SKM-1 treated with dmso at 0.1 percent for 144 hours (cell line): ENCODE measurements around the gene STAMBPL1.
A peak's percentile ranks its signal among the peaks of the same experiment; 100 is the strongest.
"Not testable (repeated sequence)": the region's sequence is repeated elsewhere in the genome, so short reads cannot be mapped to it uniquely, and the experiment has no call there.

Experiments used
- DNase-seq: peaks from one replicate; lab custom pipeline; 2025; ENCODE audit not compliant: unreplicated experiment; lab: John Stamatoyannopoulos, UW

The STAMBPL1 gene

GRCh38 chr10:88918191-88918905 lies 38.3 kb downstream of the STAMBPL1 start:
- DNase-seq, result no peak

GRCh38 chr10:88919041-88919440 lies 39.0 kb downstream of the STAMBPL1 start:
- DNase-seq, result no peak

- DNase-seq, result no peak
Measured at GRCh38 chr10:88920198-88920597, 40.2 kb downstream of the STAMBPL1 start.

GRCh38 chr10:88920986-88921593 lies 41.0 kb downstream of the STAMBPL1 start:
- DNase-seq, result no peak

GRCh38 chr10:88922041-88922440 lies 42.0 kb downstream of the STAMBPL1 start:
- no peak for DNase-seq

GRCh38 chr10:88923520-88923919 lies 43.5 kb downstream of the STAMBPL1 start:
- DNase-seq, result no peak

GRCh38 chr10:88926566-88927415 lies 46.7 kb downstream of the STAMBPL1 start:
- peak; percentile 85 for DNase-seq

- DNase-seq, result no peak
Measured at GRCh38 chr10:88927416-88927690, 47.3 kb downstream of the STAMBPL1 start.

- no peak for DNase-seq
Measured at GRCh38 chr10:88928254-88928653, 48.2 kb downstream of the STAMBPL1 start.

- no peak for DNase-seq
Measured at GRCh38 chr10:88931548-88931947, 51.5 kb downstream of the STAMBPL1 start.

GRCh38 chr10:88932029-88932428 lies 52.0 kb downstream of the STAMBPL1 start:
- not testable (repeated sequence) for DNase-seq

- DNase-seq, result peak; percentile 69
Measured at GRCh38 chr10:88932539-88933256, 52.7 kb downstream of the STAMBPL1 start.

- no peak for DNase-seq
Measured at GRCh38 chr10:88933564-88933963, 53.5 kb downstream of the STAMBPL1 start.

- peak; percentile 72 for DNase-seq
Measured at GRCh38 chr10:88934900-88935672, 55.0 kb downstream of the STAMBPL1 start.

- no peak for DNase-seq
Measured at GRCh38 chr10:88936656-88937055, 56.6 kb downstream of the STAMBPL1 start.

- no peak for DNase-seq
Measured at GRCh38 chr10:88938039-88938438, 58.0 kb downstream of the STAMBPL1 start.

- DNase-seq, result no peak
Measured at GRCh38 chr10:88938938-88939337, 58.9 kb downstream of the STAMBPL1 start.

GRCh38 chr10:88941026-88941425 lies 61.0 kb downstream of the STAMBPL1 start:
- DNase-seq, result no peak

GRCh38 chr10:88943778-88944177 lies 63.7 kb downstream of the STAMBPL1 start:
- DNase-seq, result no peak

- no peak for DNase-seq
Measured at GRCh38 chr10:88944813-88945212, 64.8 kb downstream of the STAMBPL1 start.

GRCh38 chr10:88946200-88946599 lies 66.2 kb downstream of the STAMBPL1 start:
- DNase-seq, result no peak
